HCT116 (cell line): ENCODE results near the gene BRMS1. TPM values are rescaled to one million over a fixed set of nuclear protein-coding genes. Genes with fewer than 3 reads are reported as not detected.

Source experiments
- ATAC-seq: fragments of 200-7000 bp; cut with Tn5 transposase; 2 replicates; pipeline ENCODE4 v1.9.1; 2020; ENCODE audit warnings: mild to moderate bottlenecking, moderate library complexity
- BruUV-seq: library from RNA; stranded (reverse); fragments of 400-500 nt; replicated peaks from 2 replicates; lab custom pipeline; 2021; lab: Mats Ljungman, UMichigan
- CTCF ChIA-PET: fragments of 300-600 bp; sonication (Branson Sonifier 250); formaldehyde crosslinking; loops from one replicate; lab custom pipeline; 2021; ENCODE audit warnings: antibody characterized with exemption; lab: Charles Lee
- POLR2A ChIA-PET: fragments of 300-600, 350-600 bp; sonication (Branson Sonifier 250); formaldehyde crosslinking; loops from one replicate; lab custom pipeline; 2021; ENCODE audit warnings: antibody characterized with exemption; lab: Charles Lee
- RAD21 ChIA-PET, 2 experiments: fragments of 300-600 bp; sonication (Branson Sonifier 250); formaldehyde crosslinking; loops; one replicate each; lab custom pipeline; 2023; ENCODE audit warnings: low total read pairs in 2 of 2; ENCODE audit not compliant: uncharacterized antibody in 2 of 2, unreplicated experiment in 2 of 2, low non-redundant PET in 1 of 2; lab: Charles Lee
- DNase-seq: peaks from one replicate; pipeline ENCODE4 v3.0.0-alpha.2; 2010; ENCODE audit warnings: low read depth, low spot score
- H2AFZ ChIP-seq: fragments of 200-600 bp; shearing (Covaris generic), sonication (generic); 2 replicates; pipeline ENCODE4 v1.6.1; 2017; ENCODE audit warnings: low read depth, mixed run types, mixed read lengths, antibody characterized with exemption, low read length; ENCODE audit not compliant: poor library complexity, severe bottlenecking
- H3K27ac ChIP-seq: 2 replicates; pipeline ENCODE4 v1.5.1; 2012; ENCODE audit warnings: low read depth, low read length
- H3K27me3 ChIP-seq: fragments of 200-600 bp; sonication (generic); 2 replicates; pipeline ENCODE4 v1.6.1; 2016; ENCODE audit warnings: mixed run types, low read length, mixed read lengths; ENCODE audit not compliant: insufficient read depth
- H3K36me3 ChIP-seq, 2 experiments: fragments of 200-500 bp in 1 of 2; fragments of 200-600 bp in 1 of 2; sonication (Bioruptor generic) in 1 of 2; sonication (generic) in 1 of 2; 2 replicates each; pipeline versions ENCODE4 v1.5.1 to v1.6.1; 2014 to 2016; ENCODE audit warnings: low read length in 2 of 2, inconsistent platforms in 1 of 2, mixed read lengths in 1 of 2, mixed run types in 1 of 2; ENCODE audit not compliant: insufficient read depth in 2 of 2, control insufficient read depth in 1 of 2
- H3K4me1 ChIP-seq, 2 experiments: fragments of 200-600 bp in 1 of 2; sonication (generic) in 1 of 2; 2 replicates each; pipeline versions ENCODE4 v1.5.1 to v1.6.1; 2012 to 2017; ENCODE audit warnings: low read length in 2 of 2, inconsistent platforms in 1 of 2, mild to moderate bottlenecking in 1 of 2, mixed read lengths in 1 of 2, mixed run types in 1 of 2, moderate library complexity in 1 of 2; ENCODE audit not compliant: insufficient read depth in 2 of 2, control insufficient read depth in 1 of 2
- H3K4me2 ChIP-seq: fragments of 200-600 bp; sonication (generic); 2 replicates; pipeline ENCODE4 v1.6.1; 2017; ENCODE audit warnings: mixed run types, low read length, mixed read lengths
- H3K4me3 ChIP-seq, 2 experiments: fragments of 200-600 bp in 1 of 2; sonication (generic) in 1 of 2; replicated peaks in 1 of 2; 2 replicates each; pipeline ENCODE4 v1.5.1; 2011 to 2016; ENCODE audit warnings: low read length in 2 of 2, control low read depth in 1 of 2, low read depth in 1 of 2, mild to moderate bottlenecking in 1 of 2, mixed read lengths in 1 of 2, mixed run types in 1 of 2
- H3K79me2 ChIP-seq: fragments of 200-600 bp; sonication (generic); 2 replicates; pipeline ENCODE4 v1.6.1; 2017; ENCODE audit warnings: mild to moderate bottlenecking, mixed run types, low read length, moderate library complexity, mixed read lengths; ENCODE audit not compliant: insufficient read depth
- H3K9ac ChIP-seq: fragments of 200-600 bp; sonication (generic); 2 replicates; pipeline ENCODE4 v1.6.1; 2016; ENCODE audit warnings: low read length, mixed read lengths
- H3K9me2 ChIP-seq: fragments of 200-600 bp; sonication (generic), shearing (Covaris generic); 2 replicates; pipeline ENCODE4 v1.6.1; 2017; ENCODE audit warnings: mixed run types, mild to moderate bottlenecking, moderate library complexity; ENCODE audit not compliant: insufficient read depth
- H3K9me3 ChIP-seq, 2 experiments: fragments of 200-500 bp in 1 of 2; fragments of 200-600 bp in 1 of 2; sonication (Bioruptor generic) in 1 of 2; sonication (generic) in 1 of 2; 2 replicates each; pipeline ENCODE4 v1.6.1; 2014 to 2017; ENCODE audit warnings: low read length in 2 of 2, mixed read lengths in 2 of 2, inconsistent platforms in 1 of 2, low read depth in 1 of 2, mild to moderate bottlenecking in 1 of 2, mixed run types in 1 of 2, moderate library complexity in 1 of 2; ENCODE audit not compliant: control insufficient read depth in 1 of 2, insufficient read depth in 1 of 2
- H4K20me1 ChIP-seq: fragments of 200-600 bp; sonication (generic), shearing (Covaris generic); 2 replicates; pipeline ENCODE4 v1.6.1; 2017; ENCODE audit warnings: mixed run types, mild to moderate bottlenecking, moderate library complexity; ENCODE audit not compliant: insufficient read depth
- CTCF ChIP-seq, 3 experiments: fragments of 200-600 bp in 1 of 3; sonication (generic) in 1 of 3; IDR thresholded peaks in 2 of 3; conservative IDR thresholded peaks in 1 of 3; 2 replicates each; pipeline ENCODE4 v1.5.1; 2012 to 2017; ENCODE audit warnings: low read depth in 2 of 3, low read length in 2 of 3, antibody characterized with exemption in 1 of 3, borderline replicate concordance in 1 of 3, control low read depth in 1 of 3, mild to moderate bottlenecking in 1 of 3, mixed read lengths in 1 of 3, mixed run types in 1 of 3, moderate library complexity in 1 of 3; ENCODE audit not compliant: insufficient read depth in 1 of 3
- ELF1 ChIP-seq: IDR thresholded peaks from 2 replicates; pipeline ENCODE4 v1.6.1; 2012; ENCODE audit warnings: low read depth, borderline replicate concordance
- EZH2 ChIP-seq: fragments of 200-600 bp; sonication (generic); IDR thresholded peaks from 2 replicates; pipeline ENCODE4 v1.6.1; 2017; ENCODE audit warnings: antibody characterized with exemption, mixed run types
- EZH2phosphoT487 ChIP-seq: fragments of 200-600 bp; IDR thresholded peaks from 2 replicates; pipeline ENCODE4 v1.6.1; 2018; ENCODE audit warnings: antibody characterized with exemption, borderline replicate concordance
- JUND ChIP-seq: IDR thresholded peaks from 2 replicates; pipeline ENCODE4 v1.6.1; 2012
- POLR2A ChIP-seq: IDR thresholded peaks from 2 replicates; pipeline ENCODE4 v1.7.0; 2011; ENCODE audit warnings: borderline replicate concordance; ENCODE audit not compliant: insufficient read depth, insufficient read length; ENCODE audit errors: extremely low read depth
- RAD21 ChIP-seq: IDR thresholded peaks from 2 replicates; pipeline ENCODE4 v1.6.1; 2012; ENCODE audit warnings: low read depth, mild to moderate bottlenecking
- SIN3A ChIP-seq: IDR thresholded peaks from 2 replicates; pipeline ENCODE4 v1.6.1; 2012; ENCODE audit warnings: low read depth
- SP1 ChIP-seq: IDR thresholded peaks from 2 replicates; pipeline ENCODE4 v1.6.1; 2012; ENCODE audit warnings: low read depth
- SRF ChIP-seq: IDR thresholded peaks from 2 replicates; pipeline ENCODE4 v1.6.1; 2012; ENCODE audit warnings: low read depth
- TCF7L2 ChIP-seq: IDR thresholded peaks from 2 replicates; pipeline ENCODE4 v1.7.0; 2011; ENCODE audit warnings: borderline replicate concordance, inconsistent platforms; ENCODE audit not compliant: insufficient read depth, insufficient read length; ENCODE audit errors: extremely low read depth
- YY1 ChIP-seq: IDR thresholded peaks from 2 replicates; pipeline ENCODE4 v1.6.1; 2011; ENCODE audit warnings: low read length, low read depth, moderate library complexity, mild to moderate bottlenecking; ENCODE audit not compliant: insufficient replicate concordance; ENCODE audit errors: extremely low read depth
- ZFX ChIP-seq: fragments of 450-650 bp; IDR thresholded peaks from 2 replicates; pipeline ENCODE4 v1.6.1; 2017
- ZNF274 ChIP-seq: fragments of 200-500 bp; sonication (Bioruptor generic); IDR thresholded peaks from 2 replicates; pipeline ENCODE4 v1.6.1; 2014; ENCODE audit warnings: mild to moderate bottlenecking, low read depth, low read length, inconsistent platforms
- intact Hi-C: fragments of 100-400 bp; cut with micrococcal nuclease; formaldehyde crosslinking; loops from 2 replicates; pipeline ENCODE4 v1.10.0; 2022
- total RNA-seq: library from RNA; stranded (reverse); gene quantifications from one replicate; pipeline ENCODE4 v1.2.1, GENCODE V29; 2021; ENCODE audit not compliant: unreplicated experiment

The BRMS1 gene
- total RNA-seq, 1 experiment from 2014 or later = 42.1 TPM

- Histone ChIP-seq H3K36me3 (no peaks in the 10 kb centered on the region), H3K4me2 (peak overlapping the region; percentile 46), H3K27ac (no peak overlapping the region), H3K4me3 (no peak overlapping the region), H3K4me1 (peaks cover 17 to 51% of the 10 kb centered on the region in 2 experiments), H3K27me3 (no peaks in the 10 kb centered on the region), H3K79me2 (no peaks in the 10 kb centered on the region), H3K9me3 (no peaks in the 10 kb centered on the region), H3K9ac (peak overlapping the region; percentile 11; the same call in 1 of the 2 replicates), H4K20me1 (no peaks in the 10 kb centered on the region), H3K9me2 (no peaks in the 10 kb centered on the region), H2AFZ (no peak overlapping the region)
- RAD21 ChIA-PET = no interaction called here
- CTCF ChIA-PET = interaction anchor here (2.1 kb wide), 1 partner anchor 13 kb away, joined by 9 read pairs; no protein-coding TSS in a partner anchor
- ATAC-seq (no peak), DNase-seq (no peak)
- BruUV-seq = no TSS peak
- POLR2A ChIA-PET = no interaction called here
- intact Hi-C loops = no loop called here
- TF ChIP-seq SP1 (no peak), CTCF (IDR thresholded peaks at IDR 0.05 in 2 of 3, conservative IDR thresholded peaks at IDR 0.05 in 1 of 3; ENCODE audit: borderline replicate concordance in 1 of 3, insufficient read depth in 1 of 3, low read depth in 2 of 3, low read length in 2 of 3) (no peak), SRF (no peak), RAD21 (no peak), JUND (no peak), EZH2phosphoT487 (no peak), TCF7L2 (no peak), ZFX (no peak), EZH2 (no peak), ZNF274 (no peak), SIN3A (no peak), ELF1 (no peak), POLR2A (no peak), YY1 (no peak)
Measured at GRCh38 chr11:66324664-66325063, 20.2 kb downstream of the BRMS1 start.
